ENCODE measurements around the gene RRP1B.

- TF ChIP-seq POLR2A (conservative IDR thresholded peaks at IDR 0.05), result no peak
- no peak for TF ChIP-seq BRCA1 (IDR thresholded peaks at IDR 0.05)
- no peak for TF ChIP-seq BRCA1 (CRISPR knock-in tag; IDR thresholded peaks at IDR 0.05)
- TF ChIP-seq CBX3 (IDR thresholded peaks at IDR 0.05; ENCODE audit: borderline replicate concordance in 1 of 2, low read length in 2 of 2), result no peak
- TF ChIP-seq EP300 (IDR thresholded peaks at IDR 0.05; ENCODE audit: low read length), result no peak
- no peak for TF ChIP-seq SRF (CRISPR knock-in tag; IDR thresholded peaks at IDR 0.05)
- no peak for TF ChIP-seq SMARCA5 (IDR thresholded peaks at IDR 0.05)
- TF ChIP-seq SIN3A (IDR thresholded peaks at IDR 0.05; ENCODE audit: borderline replicate concordance in 2 of 2, control insufficient read depth in 1 of 2, low read depth in 2 of 2, low read length in 2 of 2), result no peak
- TF ChIP-seq KAT8 (IDR thresholded peaks at IDR 0.05; ENCODE audit: low read depth), result no peak
- no peak for TF ChIP-seq CTCF (IDR thresholded peaks at IDR 0.05 in 2 of 3, conservative IDR thresholded peaks at IDR 0.05 in 1 of 3; ENCODE audit: insufficient read depth in 2 of 3, low read depth in 1 of 3, low read length in 3 of 3)
- no peak for TF ChIP-seq MCM2 (IDR thresholded peaks at IDR 0.05; ENCODE audit: low read depth)
- no peak for TF ChIP-seq ZNF224 (CRISPR knock-in tag; IDR thresholded peaks at IDR 0.05)
Measured at GRCh38 chr21:43691086-43691795, 31.9 kb downstream of the RRP1B start.

Measured in K562 (cell line).